Urinary bladder (tissue), 4 donors: Measurements from ENCODE around the gene SKI. TPM values are rescaled to one million over a fixed set of nuclear protein-coding genes. Genes with fewer than 3 reads are reported as not detected.
"Not testable (repeated sequence)": the region's sequence is repeated elsewhere in the genome, so short reads cannot be mapped to it uniquely, and the experiment has no call there.

Experiments used
- DNase-seq: peaks from one replicate; pipeline ENCODE4 v3.0.0-alpha.2; 2015; ENCODE audit errors: extremely low spot score
- H3K27ac ChIP-seq: one replicate; pipeline ENCODE4 v1.5.1; 2013; ENCODE audit warnings: low read depth, mild to moderate bottlenecking, moderate library complexity
- H3K36me3 ChIP-seq: one replicate; pipeline ENCODE4 v1.6.1; 2013; ENCODE audit warnings: mild to moderate bottlenecking, moderate library complexity; ENCODE audit not compliant: insufficient read depth
- H3K4me1 ChIP-seq: one replicate; pipeline ENCODE4 v1.6.1; 2013; ENCODE audit warnings: mild to moderate bottlenecking, moderate library complexity; ENCODE audit not compliant: insufficient read depth
- H3K4me3 ChIP-seq: one replicate; pipeline ENCODE4 v1.5.1; 2013; ENCODE audit warnings: low read depth, low read length
- WGBS: extraction: QIAGEN DNeasy Blood & Tissue Kit; methylation state at CpG from one replicate; pipeline ENCODE4 v1.1.7; 2013; 5-methylcytosine and 5-hydroxymethylcytosine counted together
- polyA plus RNA-seq: library from polyadenylated mRNA; stranded (reverse); fragments of 200-250 nt; gene quantifications from one replicate; pipeline ENCODE4 v1.2.3, GENCODE V29; 2013
- total RNA-seq: library from RNA; depleted of rRNA; stranded (reverse); fragments of >200 nt; gene quantifications from one replicate; pipeline ENCODE4 v1.2.3, GENCODE V29; 2014
- donor health status: healthy with polysubstance abuse.
- donor health status: healthy.

The SKI gene
- total and polyA plus RNA-seq, 2 donors: 27.8 to 60.5 TPM

GRCh38 chr1:2327841-2328240 is 99.7 kb downstream of the SKI start:
- H3K27ac ChIP-seq: no peak overlapping the region
- WGBS: 94% methylated on average over 22 of the region's 22 CpGs
- no peaks in the 10 kb centered on the region for H3K36me3 ChIP-seq
- no peak overlapping the region for H3K4me3 ChIP-seq
- H3K4me1 ChIP-seq: no peaks in the 10 kb centered on the region
- no peak for DNase-seq

- no peak overlapping the region for H3K27ac ChIP-seq
- 86% methylated on average over 24 of the region's 24 CpGs for WGBS
- H3K4me3 ChIP-seq: no peak overlapping the region
- no peaks in the 10 kb centered on the region for H3K36me3 ChIP-seq
- DNase-seq: no peak
- no peaks in the 10 kb centered on the region for H3K4me1 ChIP-seq
These were observed 100.7 kb downstream of the SKI start for GRCh38 chr1:2328676-2329455.

- 93% methylated on average over 12 of the region's 12 CpGs for WGBS
- Histone ChIP-seq H3K4me1 (no peaks in the 10 kb centered on the region), H3K4me3 (no peak overlapping the region), H3K27ac (no peak overlapping the region), H3K36me3 (no peaks in the 10 kb centered on the region)
- no peak for DNase-seq
These were observed 101.9 kb downstream of the SKI start for GRCh38 chr1:2330035-2330434.

GRCh38 chr1:2330519-2331199 is 102.5 kb downstream of the SKI start:
- peak; percentile 57 for DNase-seq
- Histone ChIP-seq H3K27ac (no peak overlapping the region), H3K4me3 (no peak overlapping the region), H3K4me1 (no peaks in the 10 kb centered on the region), H3K36me3 (no peaks in the 10 kb centered on the region)
- WGBS: 29% methylated on average over 31 of the region's 31 CpGs

GRCh38 chr1:2331200-2331544 is 103.1 kb downstream of the SKI start:
- Histone ChIP-seq H3K4me1 (no peaks in the 10 kb centered on the region), H3K4me3 (no peak overlapping the region), H3K36me3 (no peaks in the 10 kb centered on the region), H3K27ac (no peak overlapping the region)
- no peak for DNase-seq
- 49% methylated on average over 11 of the region's 11 CpGs for WGBS

- not testable (repeated sequence) for H3K4me3 ChIP-seq, H3K4me1 ChIP-seq, H3K27ac ChIP-seq, DNase-seq, H3K36me3 ChIP-seq
- WGBS: 93% methylated on average over 25 of the region's 33 CpGs
These were observed 103.5 kb downstream of the SKI start for GRCh38 chr1:2331580-2331979.

GRCh38 chr1:2334366-2334765 is 106.2 kb downstream of the SKI start:
- no peaks in the 10 kb centered on the region for H3K4me1 ChIP-seq
- H3K36me3 ChIP-seq: no peaks in the 10 kb centered on the region
- no peak for DNase-seq
- H3K27ac ChIP-seq: no peak overlapping the region
- H3K4me3 ChIP-seq: no peak overlapping the region
- WGBS: 87% methylated on average over 21 of the region's 21 CpGs

GRCh38 chr1:2334883-2335534 is 106.9 kb downstream of the SKI start:
- no peaks in the 10 kb centered on the region for H3K36me3 ChIP-seq
- WGBS: 76% methylated on average over 33 of the region's 33 CpGs
- H3K4me1 ChIP-seq: no peaks in the 10 kb centered on the region
- H3K4me3 ChIP-seq: no peak overlapping the region
- no peak for DNase-seq
- no peak overlapping the region for H3K27ac ChIP-seq

- 89% methylated on average over 36 of the region's 36 CpGs for WGBS
- Histone ChIP-seq H3K4me1 (no peaks in the 10 kb centered on the region), H3K27ac (peak overlapping the region; percentile 53), H3K36me3 (no peaks in the 10 kb centered on the region), H3K4me3 (no peak overlapping the region)
- no peak for DNase-seq
These were observed 107.8 kb downstream of the SKI start for GRCh38 chr1:2335721-2336455.

- WGBS: 87% methylated on average over 11 of the region's 11 CpGs
- Histone ChIP-seq H3K4me1 (no peaks in the 10 kb centered on the region), H3K4me3 (no peak overlapping the region), H3K36me3 (no peaks in the 10 kb centered on the region), H3K27ac (no peak overlapping the region)
- DNase-seq: no peak
These were observed 108.4 kb downstream of the SKI start for GRCh38 chr1:2336499-2336898.

GRCh38 chr1:2337081-2337480 is 109.0 kb downstream of the SKI start:
- H3K4me1 ChIP-seq: no peaks in the 10 kb centered on the region
- H3K4me3 ChIP-seq: no peak overlapping the region
- DNase-seq: no peak
- 91% methylated on average over 23 of the region's 23 CpGs for WGBS
- no peak overlapping the region for H3K27ac ChIP-seq
- no peaks in the 10 kb centered on the region for H3K36me3 ChIP-seq

- DNase-seq: no peak
- Histone ChIP-seq H3K4me3 (no peak overlapping the region), H3K36me3 (no peaks in the 10 kb centered on the region), H3K27ac (no peak overlapping the region), H3K4me1 (no peaks in the 10 kb centered on the region)
- WGBS: 66% methylated on average over 10 of the region's 10 CpGs
These were observed 109.4 kb downstream of the SKI start for GRCh38 chr1:2337501-2337900.

GRCh38 chr1:2339206-2340085 is 111.3 kb downstream of the SKI start:
- DNase-seq: no peak

More at GRCh38 chr1:2339206-2340085, 111.3 kb downstream of the SKI start:
- Histone ChIP-seq H3K36me3 (no peaks in the 10 kb centered on the region), H3K27ac (no peak overlapping the region), H3K4me1 (no peaks in the 10 kb centered on the region), H3K4me3 (no peak overlapping the region)
- 91% methylated on average over 45 of the region's 45 CpGs for WGBS
